Forelimb muscle (tissue), 1 donor: ENCODE results near the gene IL18BP. TPM values are rescaled to one million over a fixed set of nuclear protein-coding genes. Genes with fewer than 3 reads are reported as not detected.

Experiments
- DNase-seq: peaks from one replicate; pipeline ENCODE4 v3.0.0-alpha.2; 2013; ENCODE audit warnings: low read depth
- polyA plus RNA-seq: library from polyadenylated mRNA; unstranded; fragments of 120-200 nt; gene quantifications from one replicate; pipeline ENCODE4 v1.2.1, GENCODE V29; 2013; ENCODE audit not compliant: insufficient read length

Gene IL18BP
- polyA plus RNA-seq, 1 donor, result 8.2 TPM

DNA sequence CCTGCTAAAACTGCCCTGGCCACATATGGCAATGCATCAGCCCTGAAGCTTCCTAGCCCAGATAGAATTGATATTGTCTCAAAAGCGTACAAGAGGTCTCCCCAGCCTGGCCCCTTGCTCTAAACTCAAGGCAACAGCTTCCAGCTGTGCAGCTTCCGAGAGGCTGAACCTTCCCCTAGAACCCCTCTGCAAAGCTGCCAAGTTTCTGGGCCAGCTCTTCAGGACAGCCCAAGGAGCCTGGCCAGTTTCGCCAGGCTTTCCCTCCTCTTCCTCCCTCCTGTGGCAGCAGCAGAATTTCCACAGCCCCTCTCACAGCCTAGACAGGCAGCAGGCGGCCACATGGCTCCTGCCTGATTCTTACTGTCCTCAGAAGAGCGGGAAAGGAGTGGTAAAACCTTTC is 47.1 kb downstream of the IL18BP start:
- DNase-seq, result no peak

DNA sequence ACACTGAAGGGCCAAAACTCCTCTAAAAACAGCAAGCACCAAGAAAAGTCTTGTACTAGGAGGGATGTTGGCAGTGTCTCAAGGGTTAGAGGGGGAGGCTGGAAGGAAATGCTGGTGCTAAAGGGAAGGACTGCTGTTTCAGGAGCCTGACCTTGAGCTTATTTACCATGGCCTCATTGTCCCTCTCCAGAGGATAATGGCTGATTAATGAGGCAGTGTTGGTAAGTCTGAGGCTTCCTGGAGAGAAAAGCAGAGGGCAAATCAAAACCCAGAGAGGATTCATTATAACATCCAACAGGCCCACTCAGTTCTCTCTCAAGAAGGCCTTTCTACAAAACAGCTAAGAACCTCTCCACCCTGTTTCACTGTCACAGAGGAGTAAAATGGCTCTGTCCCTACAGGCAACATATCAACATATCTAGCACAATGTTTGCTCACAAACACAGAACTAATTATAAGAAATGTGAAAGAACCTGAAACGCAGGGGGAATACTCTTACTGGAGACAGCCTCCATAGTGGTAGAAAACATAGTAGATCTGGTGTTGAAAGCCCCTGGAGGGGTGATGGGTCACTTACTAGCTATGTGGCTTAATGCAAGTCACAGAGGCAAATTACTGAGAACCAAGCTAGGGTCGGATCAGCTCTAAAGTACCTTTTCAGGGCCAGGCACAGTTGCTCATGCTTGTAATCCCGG is 50.2 kb downstream of the IL18BP start:
- DNase-seq, result no peak

Other genes starting within 250 kb of the IL18BP start
- gene DEFB108B, start 165.7 kb upstream of the IL18BP start, polyA plus RNA-seq, result not detected
- not detected for gene DEFB131B, start 120.5 kb upstream of the IL18BP start, polyA plus RNA-seq
- 2.2 TPM for gene XNDC1N, start 70.3 kb upstream of the IL18BP start, polyA plus RNA-seq
- gene RNF121, start 69.9 kb upstream of the IL18BP start, polyA plus RNA-seq, result 30.7 TPM
- gene NUMA1, start 81.6 kb downstream of the IL18BP start, polyA plus RNA-seq, result 165 TPM
- gene LRRC51, start 81.9 kb downstream of the IL18BP start, polyA plus RNA-seq, result 6.5 TPM
- 78.6 TPM for gene LAMTOR1, start 104.4 kb downstream of the IL18BP start, polyA plus RNA-seq
- gene TOMT, start 107.0 kb downstream of the IL18BP start, polyA plus RNA-seq, result not detected
- 30.8 TPM for gene ANAPC15, start 113.8 kb downstream of the IL18BP start, polyA plus RNA-seq
- 0.65 TPM for gene FOLR3, start 136.8 kb downstream of the IL18BP start, polyA plus RNA-seq
- gene FOLR1, start 193.2 kb downstream of the IL18BP start, polyA plus RNA-seq, result 4.1 TPM
- gene FOLR2, start 217.9 kb downstream of the IL18BP start, polyA plus RNA-seq, result 19.8 TPM
- 151 TPM for gene INPPL1, start 225.9 kb downstream of the IL18BP start, polyA plus RNA-seq
- not detected for gene PHOX2A, start 245.3 kb downstream of the IL18BP start, polyA plus RNA-seq